H1 (cell line): ENCODE measurements around the gene EEIG1. TPM values are rescaled to one million over a fixed set of nuclear protein-coding genes. Genes with fewer than 3 reads are reported as not detected.

Experiments
- CTCF ChIA-PET: fragments of 300-600 bp; sonication (Branson Sonifier 250); formaldehyde crosslinking; loops from one replicate; lab custom pipeline; 2021; ENCODE audit not compliant: partially characterized antibody; lab: Charles Lee
- POLR2A ChIA-PET: fragments of 300-600 bp; sonication (Branson Sonifier 250); formaldehyde crosslinking; loops from one replicate; lab custom pipeline; 2021; ENCODE audit warnings: inconsistent platforms; ENCODE audit not compliant: partially characterized antibody; lab: Charles Lee
- DNase-seq, 2 experiments: peaks; one replicate each; pipeline versions ENCODE4 v3.0.0 to v3.0.0-alpha.2; 2010 to 2022; ENCODE audit warnings: low spot score in 2 of 2, low read depth in 1 of 2, mixed read lengths in 1 of 2
- FAIRE-seq: peaks from 2 replicates; lab custom pipeline; 2011; peaks lifted over from hg19 to GRCh38; lab: Jason Lieb, UNC
- H2AFZ ChIP-seq: 2 replicates; pipeline ENCODE4 v1.8.1; 2012; ENCODE audit warnings: low read length, inconsistent platforms
- H2AK5ac ChIP-seq: 2 replicates; pipeline ENCODE4 v1.6.1; 2013; ENCODE audit warnings: low read depth, low read length
- H2BK120ac ChIP-seq: replicated peaks from 2 replicates; pipeline ENCODE3; 2013; ENCODE audit warnings: low read depth, low read length, inconsistent platforms
- H2BK12ac ChIP-seq: 2 replicates; pipeline ENCODE4 v1.6.1; 2013; ENCODE audit warnings: low read depth, low read length
- H2BK15ac ChIP-seq: 2 replicates; pipeline ENCODE4 v1.6.1; 2013; ENCODE audit warnings: low read length
- H2BK20ac ChIP-seq: 2 replicates; pipeline ENCODE4 v1.6.1; 2013; ENCODE audit warnings: low read length
- H2BK5ac ChIP-seq: 2 replicates; pipeline ENCODE4 v1.6.1; 2013; ENCODE audit warnings: low read depth, low read length
- H3K14ac ChIP-seq: 2 replicates; pipeline ENCODE4 v1.6.1; 2013; ENCODE audit warnings: inconsistent platforms; ENCODE audit not compliant: insufficient read length
- H3K18ac ChIP-seq: 2 replicates; pipeline ENCODE4 v1.6.1; 2013; ENCODE audit warnings: low read length; ENCODE audit errors: extremely low read depth
- H3K23ac ChIP-seq: 2 replicates; pipeline ENCODE4 v1.6.1; 2013; ENCODE audit warnings: inconsistent platforms; ENCODE audit not compliant: insufficient read length
- H3K23me2 ChIP-seq: 2 replicates; pipeline ENCODE4 v1.6.1; 2013; ENCODE audit warnings: low read depth, low read length
- H3K27ac ChIP-seq: 2 replicates; pipeline ENCODE4 v1.6.1; 2011; ENCODE audit warnings: low read depth, low read length, inconsistent platforms
- H3K27me3 ChIP-seq, 4 experiments: replicated peaks in 1 of 4; 1 replicate in 1 of 4; 2 replicates in 3 of 4; pipeline versions ENCODE4 v1.6.1 to v1.8.1; 2011 to 2013; ENCODE audit warnings: low read length in 3 of 4, mild to moderate bottlenecking in 3 of 4, inconsistent platforms in 2 of 4, mixed read lengths in 2 of 4, moderate library complexity in 1 of 4; ENCODE audit not compliant: control insufficient read depth in 3 of 4, insufficient read depth in 3 of 4; ENCODE audit errors: extremely low read depth in 1 of 4
- H3K36me3 ChIP-seq, 4 experiments: 2 replicates each; pipeline versions ENCODE4 v1.6.1 to v1.8.1; 2011 to 2013; ENCODE audit warnings: mild to moderate bottlenecking in 4 of 4, low read length in 3 of 4, moderate library complexity in 2 of 4, control low read depth in 1 of 4, inconsistent platforms in 1 of 4; ENCODE audit not compliant: insufficient read depth in 4 of 4, control insufficient read depth in 2 of 4
- H3K4ac ChIP-seq: replicated peaks from 2 replicates; pipeline ENCODE3; 2013; ENCODE audit warnings: low read length, low read depth, mixed read lengths, inconsistent platforms; ENCODE audit not compliant: insufficient read length
- H3K4me1 ChIP-seq, 4 experiments: replicated peaks in 1 of 4; 1 replicate in 1 of 4; 2 replicates in 3 of 4; pipeline versions ENCODE4 v1.6.1 to v1.8.1; 2011 to 2013; ENCODE audit warnings: low read length in 3 of 4, inconsistent platforms in 2 of 4, mixed read lengths in 1 of 4; ENCODE audit not compliant: insufficient read depth in 4 of 4, control insufficient read depth in 3 of 4
- H3K4me2 ChIP-seq, 2 experiments: 2 replicates each; pipeline versions ENCODE4 v1.6.1 to v1.8.1; 2011 to 2013; ENCODE audit warnings: low read depth in 2 of 2, low read length in 2 of 2, control low read depth in 1 of 2, inconsistent platforms in 1 of 2, mild to moderate bottlenecking in 1 of 2; ENCODE audit not compliant: insufficient read depth in 1 of 2
- H3K4me3 ChIP-seq, 4 experiments: fragments of 200-600, 300-600 bp in 1 of 4; sonication (generic), shearing (Covaris generic), sonication (Bioruptor Twin) in 1 of 4; 2 replicates each; pipeline versions ENCODE4 v1.5.1 to v1.8.1; 2011 to 2016; ENCODE audit warnings: low read length in 4 of 4, low read depth in 3 of 4, control low read depth in 2 of 4, inconsistent platforms in 2 of 4, mild to moderate bottlenecking in 2 of 4, mixed read lengths in 1 of 4, moderate library complexity in 1 of 4; ENCODE audit not compliant: insufficient read depth in 2 of 4; ENCODE audit errors: extremely low read depth in 1 of 4
- H3K56ac ChIP-seq: replicated peaks from 2 replicates; pipeline ENCODE3; 2013; ENCODE audit warnings: low read depth, mild to moderate bottlenecking, mixed read lengths, low read length, inconsistent platforms; ENCODE audit not compliant: insufficient read length
- H3K79me1 ChIP-seq: 2 replicates; pipeline ENCODE4 v1.6.1; 2013; ENCODE audit warnings: low read depth, low read length, control low read depth
- H3K79me2 ChIP-seq, 2 experiments: 2 replicates each; pipeline versions ENCODE4 v1.6.1 to v1.8.1; 2012 to 2013; ENCODE audit warnings: low read length in 2 of 2, mild to moderate bottlenecking in 2 of 2, inconsistent platforms in 1 of 2; ENCODE audit not compliant: insufficient read depth in 2 of 2, control insufficient read depth in 1 of 2
- H3K9ac ChIP-seq, 4 experiments: replicated peaks in 1 of 4; 1 replicate in 1 of 4; 2 replicates in 3 of 4; pipeline versions ENCODE4 v1.6.1 to v1.8.1; 2011 to 2013; ENCODE audit warnings: low read depth in 3 of 4, low read length in 3 of 4, control low read depth in 2 of 4, mild to moderate bottlenecking in 2 of 4, moderate library complexity in 2 of 4, inconsistent platforms in 1 of 4; ENCODE audit errors: extremely low read depth in 1 of 4
- H3K9me3 ChIP-seq, 2 experiments: 2 replicates each; pipeline versions ENCODE4 v1.6.1 to v1.8.1; 2012 to 2013; ENCODE audit warnings: mild to moderate bottlenecking in 2 of 2, moderate library complexity in 2 of 2, control low read depth in 1 of 2, inconsistent platforms in 1 of 2, low read depth in 1 of 2, low read length in 1 of 2, mixed read lengths in 1 of 2; ENCODE audit not compliant: insufficient read depth in 2 of 2
- H4K20me1 ChIP-seq, 2 experiments: replicated peaks in 1 of 2; 2 replicates each; pipeline versions ENCODE3 to v1.8.1; 2011 to 2013; ENCODE audit warnings: inconsistent platforms in 2 of 2, low read length in 2 of 2, mild to moderate bottlenecking in 1 of 2; ENCODE audit not compliant: insufficient read depth in 2 of 2, control insufficient read depth in 1 of 2
- H4K5ac ChIP-seq: 2 replicates; pipeline ENCODE4 v1.6.1; 2013; ENCODE audit warnings: low read length, low read depth, mixed read lengths, inconsistent platforms; ENCODE audit not compliant: insufficient read length
- H4K8ac ChIP-seq: 2 replicates; pipeline ENCODE4 v1.8.0; 2013; ENCODE audit warnings: mild to moderate bottlenecking, moderate library complexity, low read length, inconsistent platforms; ENCODE audit not compliant: insufficient read depth; ENCODE audit errors: extremely low read depth
- H4K91ac ChIP-seq: replicated peaks from 2 replicates; pipeline ENCODE3; 2013; ENCODE audit warnings: low read length, mixed read lengths, inconsistent platforms; ENCODE audit not compliant: insufficient read length
- MAFK ChIP-seq: IDR thresholded peaks from 2 replicates; pipeline ENCODE4 v1.6.1; 2012; ENCODE audit warnings: low read depth, mild to moderate bottlenecking, improper control_type of control experiment, low read length
- SRF ChIP-seq: IDR thresholded peaks from 2 replicates; pipeline ENCODE4 v1.6.1; 2011; ENCODE audit warnings: mild to moderate bottlenecking, low read depth, low read length, moderate library complexity
- WGBS, 2 experiments: shearing (Covaris generic) in 1 of 2; methylation state at CpG; one replicate each; pipeline versions ENCODE4 v1.1.6 to v1.1.7; 2013 to 2015; ENCODE audit warnings: low lambda C conversion rate in 2 of 2, mixed read lengths in 2 of 2, inconsistent platforms in 1 of 2, low coverage in 1 of 2, missing lambda C conversion rate in 1 of 2; ENCODE audit not compliant: insufficient replicate concordance in 2 of 2, insufficient coverage in 1 of 2, insufficient read length in 1 of 2; ENCODE audit errors: extremely low coverage in 1 of 2, missing lambda C conversion rate in 1 of 2; 5-methylcytosine and 5-hydroxymethylcytosine counted together
- polyA plus RNA-seq, 7 experiments: library from polyadenylated mRNA; depleted of rRNA in 3 of 7; stranded (reverse) in 5 of 7; unstranded in 2 of 7; fragments of >200 nt in 5 of 7; fragments of 200-250 nt in 2 of 7; gene quantifications; 1 replicate in 5 of 7; 2 replicates in 1 of 7; 4 replicates in 1 of 7; pipeline versions ENCODE4 v1.2.1 to v1.2.3, GENCODE V29; 2011 to 2013; ENCODE audit warnings: missing spikeins in 2 of 7, mixed read lengths in 2 of 7
- total RNA-seq: library from RNA; stranded (reverse); fragmentation: NEBNext Ultra II Directional; extraction: Animal tissue kit (Norgen Biotek cat#: 25700); gene quantifications from 2 replicates; pipeline ENCODE4 v1.2.1, GENCODE V29; 2021
- TF ChIP-seq, protein P1 (sequence below): IDR thresholded peaks from 2 replicates; pipeline ENCODE4 v1.6.1; 2012; ENCODE audit warnings: inconsistent platforms

EEIG1 gene
- total and polyA plus RNA-seq, 2 of the 8 experiments (the other 6 are each of a cell fraction or from before 2014, with no cell fraction given): 29.8 to 50.8 TPM

DNA sequence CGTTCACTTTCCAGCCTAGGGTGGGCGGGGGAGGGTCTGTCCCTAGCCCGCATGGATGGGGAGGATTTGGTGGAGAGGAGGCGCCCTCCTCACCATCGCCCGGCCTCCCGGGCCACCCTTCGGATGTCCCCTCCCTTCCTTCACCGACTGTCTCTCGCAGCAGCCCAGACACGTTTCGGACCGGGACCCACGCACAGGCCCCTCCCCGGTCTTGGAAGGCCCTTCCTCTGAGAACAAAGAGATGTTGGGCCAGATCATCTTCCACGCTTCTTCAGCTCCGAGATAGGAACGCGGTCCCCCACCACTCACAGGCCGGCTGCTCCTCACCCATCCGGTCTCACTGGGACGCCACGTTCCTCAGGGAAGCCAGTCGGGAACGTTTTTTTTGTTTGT is 42.5 kb downstream of the EEIG1 start:
- peak overlapping the region in 3 of 4 experiments; percentile 47 to 80 (median 70); a peak in 5 of 7 replicates for H3K9ac ChIP-seq
- H3K27ac ChIP-seq: 0 out of 2 replicates have a peak overlapping the region, but pooled peaks have one; percentile 39
- peaks cover 0 to 20% (median 15%) of the 10 kb centered on the region in 4 experiments; a peak in 6 of 7 replicates for H3K4me1 ChIP-seq
- H2BK5ac ChIP-seq: 0 out of 2 replicates have a peak overlapping the region, but pooled peaks have one; percentile 81
- DNase-seq: peak in 1 of 2 experiments; percentile 72
- H3K23me2 ChIP-seq: peaks cover 13% of the 10 kb centered on the region; the same call in 1 of the 2 replicates
- peak overlapping the region; percentile 84 to 95 for H3K4me2 ChIP-seq
- H2BK20ac ChIP-seq: no peak overlapping the region
- peak overlapping the region; percentile 72 for H4K5ac ChIP-seq
- no peak overlapping the region for H3K23ac ChIP-seq
- no peak overlapping the region for H3K4ac ChIP-seq
- H3K4me3 ChIP-seq: peak overlapping the region; percentile 76 to 98 (median 88); a peak in 7 of 8 replicates
- WGBS, 2 experiments: 36% methylated on average over 24 of the region's 25 CpGs; no CpG with 5 or more reads in 1 of the 2 experiments
- no peak overlapping the region for H2BK15ac ChIP-seq
- H3K27me3 ChIP-seq: no peaks in the 10 kb centered on the region
- peak overlapping the region; percentile 38 for H4K91ac ChIP-seq
- no peaks in the 10 kb centered on the region for H3K9me3 ChIP-seq
- H2BK120ac ChIP-seq: no peak overlapping the region
- H2BK12ac ChIP-seq: 0 out of 2 replicates have a peak overlapping the region, but pooled peaks have one; percentile 68
- ChIA-PET CTCF (interaction anchor here (7.7 to 35.5 kb wide), 2 partner anchors 17 to 93 kb away, joined by 143 to 825 read pairs; no protein-coding TSS in a partner anchor), POLR2A (interaction anchor here (0.6 to 1.4 kb wide), 6 partner anchors 10 to 179 kb away, joined by 3 to 4 read pairs (median 3); no protein-coding TSS in a partner anchor)
- peaks cover 0 to 11% (median 5%) of the 10 kb centered on the region in 4 experiments; a peak in 6 of 8 replicates for H3K36me3 ChIP-seq
- 0 out of 2 replicates have a peak overlapping the region, but pooled peaks have one; percentile 18 for H2AFZ ChIP-seq
- H3K79me1 ChIP-seq: peaks cover 10% of the 10 kb centered on the region
- TF ChIP-seq, protein P1, sequence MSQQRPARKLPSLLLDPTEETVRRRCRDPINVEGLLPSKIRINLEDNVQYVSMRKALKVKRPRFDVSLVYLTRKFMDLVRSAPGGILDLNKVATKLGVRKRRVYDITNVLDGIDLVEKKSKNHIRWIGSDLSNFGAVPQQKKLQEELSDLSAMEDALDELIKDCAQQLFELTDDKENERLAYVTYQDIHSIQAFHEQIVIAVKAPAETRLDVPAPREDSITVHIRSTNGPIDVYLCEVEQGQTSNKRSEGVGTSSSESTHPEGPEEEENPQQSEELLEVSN: 0 out of 2 replicates have a peak, but pooled peaks have one; percentile 0
- TF ChIP-seq SRF (no peak), MAFK (no peak)
- peak overlapping the region; percentile 24; the same call in 1 of the 2 replicates for H3K18ac ChIP-seq
- no peak overlapping the region for H3K14ac ChIP-seq
- H4K20me1 ChIP-seq: peaks cover 3 to 26% of the 10 kb centered on the region in 2 experiments
- peak overlapping the region; percentile 96 for H4K8ac ChIP-seq
- H3K79me2 ChIP-seq: peaks cover 0 to 15% of the 10 kb centered on the region in 2 experiments; a peak in 1 of 4 replicates
- H2AK5ac ChIP-seq: peak overlapping the region; percentile 72; the same call in 1 of the 2 replicates
- H3K56ac ChIP-seq: no peak overlapping the region
- FAIRE-seq: no peak
